MM.1S (cell line): ENCODE results near the gene PORCN.

Experiments used
- EZH2 ChIP-seq: fragments of 300-600 bp; sonication (generic); optimal IDR thresholded peaks from 2 replicates; pipeline ENCODE3; 2017; ENCODE audit warnings: low read depth, mild to moderate bottlenecking, antibody characterized with exemption, low read length, mixed read lengths
- TF ChIP-seq, protein P1 (sequence below): fragments of 300-600 bp; sonication (generic); IDR thresholded peaks from 2 replicates; pipeline ENCODE4 v1.5.1; 2016; ENCODE audit warnings: antibody characterized with exemption, low read length, mixed read lengths

GRCh38 chrX:48471504-48471903 lies 37.3 kb upstream of the PORCN start:
- TF ChIP-seq, protein P1, sequence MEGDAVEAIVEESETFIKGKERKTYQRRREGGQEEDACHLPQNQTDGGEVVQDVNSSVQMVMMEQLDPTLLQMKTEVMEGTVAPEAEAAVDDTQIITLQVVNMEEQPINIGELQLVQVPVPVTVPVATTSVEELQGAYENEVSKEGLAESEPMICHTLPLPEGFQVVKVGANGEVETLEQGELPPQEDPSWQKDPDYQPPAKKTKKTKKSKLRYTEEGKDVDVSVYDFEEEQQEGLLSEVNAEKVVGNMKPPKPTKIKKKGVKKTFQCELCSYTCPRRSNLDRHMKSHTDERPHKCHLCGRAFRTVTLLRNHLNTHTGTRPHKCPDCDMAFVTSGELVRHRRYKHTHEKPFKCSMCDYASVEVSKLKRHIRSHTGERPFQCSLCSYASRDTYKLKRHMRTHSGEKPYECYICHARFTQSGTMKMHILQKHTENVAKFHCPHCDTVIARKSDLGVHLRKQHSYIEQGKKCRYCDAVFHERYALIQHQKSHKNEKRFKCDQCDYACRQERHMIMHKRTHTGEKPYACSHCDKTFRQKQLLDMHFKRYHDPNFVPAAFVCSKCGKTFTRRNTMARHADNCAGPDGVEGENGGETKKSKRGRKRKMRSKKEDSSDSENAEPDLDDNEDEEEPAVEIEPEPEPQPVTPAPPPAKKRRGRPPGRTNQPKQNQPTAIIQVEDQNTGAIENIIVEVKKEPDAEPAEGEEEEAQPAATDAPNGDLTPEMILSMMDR = no peak
- no peak for TF ChIP-seq EZH2
